HepG2 (cell line): ENCODE results near the gene SLC17A9. TPM values are rescaled to one million over a fixed set of nuclear protein-coding genes. Genes with fewer than 3 reads are reported as not detected.

ENCODE experiments used
- BHLHE40 ChIP-seq: IDR thresholded peaks from 2 replicates; pipeline ENCODE4 v1.6.1; 2011; ENCODE audit warnings: low read length, improper control_type of control experiment
- DMAP1 ChIP-seq: IDR thresholded peaks from 2 replicates; pipeline ENCODE4 v1.6.1; 2016
- GATAD1 ChIP-seq: IDR thresholded peaks from 2 replicates; pipeline ENCODE4 v1.6.1; 2016; ENCODE audit warnings: missing genetic modification reagents, missing compliant biosample characterization
- MYC ChIP-seq: sonication (generic); formaldehyde crosslinking; IDR thresholded peaks from 2 replicates; pipeline ENCODE4 v1.9.0; 2021; ENCODE audit warnings: missing genetic modification reagents, borderline replicate concordance
- NCOA2 ChIP-seq: sonication (generic); formaldehyde crosslinking; IDR thresholded peaks from 2 replicates; pipeline ENCODE4 v1.8.0; 2022; ENCODE audit warnings: inconsistent platforms
- NFIB ChIP-seq: sonication (generic); formaldehyde crosslinking; IDR thresholded peaks from 2 replicates; pipeline ENCODE4 v1.9.0; 2021; ENCODE audit warnings: missing genetic modification reagents, mild to moderate bottlenecking, borderline replicate concordance
- RAD21 ChIP-seq: fragments of 450-650 bp; formaldehyde crosslinking; IDR thresholded peaks from 2 replicates; pipeline ENCODE4 v1.5.0; 2020; ENCODE audit warnings: mild to moderate bottlenecking
- RBFOX2 ChIP-seq: fragments of 200-400 bp; formaldehyde crosslinking; IDR thresholded peaks from 2 replicates; pipeline ENCODE4 v1.6.1; 2017; ENCODE audit warnings: low read depth, mild to moderate bottlenecking, low read length
- RCOR2 ChIP-seq: IDR thresholded peaks from 2 replicates; pipeline ENCODE4 v1.6.1; 2016; ENCODE audit warnings: missing biosample characterization, missing genetic modification reagents
- SKI ChIP-seq: fragments of 450-650 bp; IDR thresholded peaks from one replicate; pipeline ENCODE4 v1.6.1; 2018; ENCODE audit warnings: mild to moderate bottlenecking; ENCODE audit not compliant: partially characterized antibody
- SRSF1 ChIP-seq: fragments of 200-400 bp; formaldehyde crosslinking; optimal IDR thresholded peaks from 2 replicates; pipeline ENCODE3; 2017; ENCODE audit warnings: mild to moderate bottlenecking, low read depth, low read length, moderate library complexity
- STAT5B ChIP-seq: sonication (generic); formaldehyde crosslinking; IDR thresholded peaks from 2 replicates; pipeline ENCODE4 v1.4.0; 2020; ENCODE audit warnings: missing genetic modification reagents
- TOPORS ChIP-seq: sonication (generic); formaldehyde crosslinking; IDR thresholded peaks from 2 replicates; pipeline ENCODE4 v1.8.0; 2023; ENCODE audit warnings: mild to moderate bottlenecking, missing genetic modification reagents
- ZBTB2 ChIP-seq: sonication (generic); formaldehyde crosslinking; IDR thresholded peaks from 2 replicates; pipeline ENCODE4 v1.8.0; 2022; ENCODE audit warnings: low read depth, missing genetic modification reagents
- ZC3H4 ChIP-seq: sonication (generic); formaldehyde crosslinking; IDR thresholded peaks from 2 replicates; pipeline ENCODE4 v1.4.0; 2020; ENCODE audit warnings: missing genetic modification reagents, borderline replicate concordance
- ZNF180 ChIP-seq: sonication (generic); formaldehyde crosslinking; IDR thresholded peaks from 2 replicates; pipeline ENCODE4 v1.4.0; 2020; ENCODE audit warnings: low read depth, missing genetic modification reagents, borderline replicate concordance
- ZNF432 ChIP-seq: sonication (generic); formaldehyde crosslinking; IDR thresholded peaks from 2 replicates; pipeline ENCODE4 v1.5.0; 2020; ENCODE audit warnings: missing genetic modification reagents, mild to moderate bottlenecking, borderline replicate concordance
- ZNF562 ChIP-seq: sonication (generic); formaldehyde crosslinking; IDR thresholded peaks from 2 replicates; pipeline ENCODE4 v1.8.0; 2022; ENCODE audit warnings: missing genetic modification reagents, borderline replicate concordance
- ZNF576 ChIP-seq: sonication (generic); formaldehyde crosslinking; IDR thresholded peaks from 2 replicates; pipeline ENCODE4 v1.4.0; 2020; ENCODE audit warnings: mild to moderate bottlenecking, missing genetic modification reagents
- ZNF616 ChIP-seq: sonication (generic); formaldehyde crosslinking; IDR thresholded peaks from 2 replicates; pipeline ENCODE4 v1.5.0; 2020; ENCODE audit warnings: low read depth, mild to moderate bottlenecking, missing genetic modification reagents
- ZNF710 ChIP-seq: sonication (generic); formaldehyde crosslinking; IDR thresholded peaks from 2 replicates; pipeline ENCODE4 v1.5.0; 2020; ENCODE audit warnings: mild to moderate bottlenecking, missing genetic modification reagents, borderline replicate concordance
- ZNF782 ChIP-seq: sonication (generic); formaldehyde crosslinking; IDR thresholded peaks from 2 replicates; pipeline ENCODE4 v1.4.0; 2020; ENCODE audit warnings: missing genetic modification reagents, mild to moderate bottlenecking, borderline replicate concordance
- ZNF891 ChIP-seq: sonication (generic); formaldehyde crosslinking; IDR thresholded peaks from 2 replicates; pipeline ENCODE4 v1.5.0; 2020; ENCODE audit warnings: mild to moderate bottlenecking, missing genetic modification reagents
- polyA plus RNA-seq, 8 experiments: library from polyadenylated mRNA; depleted of rRNA in 3 of 8; stranded (reverse) in 7 of 8; unstranded in 1 of 8; fragments of >200 nt; fragmentation: Illumina TruSeq in 4 of 8; extraction: Trizol in 4 of 8; gene quantifications; 2 replicates each; pipeline versions ENCODE4 v1.2.1 to v1.2.3, GENCODE V29; 2011 to 2016; ENCODE audit warnings: low read depth in 4 of 8, missing spikeins in 1 of 8, mixed read lengths in 1 of 8; ENCODE audit not compliant: insufficient read depth in 1 of 8
- total RNA-seq, 5 experiments: library from RNA; depleted of rRNA; stranded (reverse); fragments of >200 nt; fragmentation: Illumina TruSeq; extraction: Trizol; gene quantifications; 2 replicates each; pipeline ENCODE4 v1.2.3, GENCODE V29; 2016; ENCODE audit warnings: low read depth in 1 of 5
- TF ChIP-seq, protein P1 (sequence below), 2 experiments: sonication (generic) in 1 of 2; formaldehyde crosslinking in 1 of 2; IDR thresholded peaks; 2 replicates each; pipeline versions ENCODE4 v1.5.1 to v1.6.1; 2011 to 2020; ENCODE audit warnings: borderline replicate concordance in 1 of 2, low read depth in 1 of 2, low read length in 1 of 2, mild to moderate bottlenecking in 1 of 2, missing genetic modification reagents in 1 of 2, moderate library complexity in 1 of 2

SLC17A9 gene
- total and polyA plus RNA-seq, 2 of the 13 experiments (the other 11 are each of a cell fraction or from before 2014, with no cell fraction given): 110 to 191 TPM

DNA sequence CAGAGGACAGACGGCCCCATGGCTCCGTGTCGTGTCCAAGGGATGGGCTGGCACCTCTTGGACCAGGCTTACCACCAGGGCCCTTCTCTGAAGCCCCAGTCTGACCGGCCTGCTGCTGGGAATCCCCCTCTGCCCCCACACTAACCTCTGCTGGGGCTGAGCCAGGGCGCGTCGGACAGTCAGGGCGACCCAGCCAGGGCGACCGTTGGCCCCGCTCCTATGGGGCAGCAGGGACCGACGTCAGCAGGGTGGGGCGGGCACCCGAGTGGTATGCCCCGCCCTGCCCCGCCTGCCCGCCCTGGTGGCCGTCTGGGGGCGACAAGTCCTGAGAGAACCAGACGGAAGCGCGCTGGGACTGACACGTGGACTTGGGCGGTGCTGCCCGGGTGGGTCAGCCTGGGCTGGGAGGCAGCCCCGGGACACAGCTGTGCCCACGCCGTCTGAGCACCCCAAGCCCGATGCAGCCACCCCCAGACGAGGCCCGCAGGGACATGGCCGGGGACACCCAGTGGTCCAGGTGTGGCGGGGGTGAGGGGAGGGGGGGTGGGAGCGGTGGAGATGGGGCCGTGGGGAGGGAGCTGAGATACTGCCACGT lies at the start of gene SLC17A9 (continued):
- TF ChIP-seq, protein P1, sequence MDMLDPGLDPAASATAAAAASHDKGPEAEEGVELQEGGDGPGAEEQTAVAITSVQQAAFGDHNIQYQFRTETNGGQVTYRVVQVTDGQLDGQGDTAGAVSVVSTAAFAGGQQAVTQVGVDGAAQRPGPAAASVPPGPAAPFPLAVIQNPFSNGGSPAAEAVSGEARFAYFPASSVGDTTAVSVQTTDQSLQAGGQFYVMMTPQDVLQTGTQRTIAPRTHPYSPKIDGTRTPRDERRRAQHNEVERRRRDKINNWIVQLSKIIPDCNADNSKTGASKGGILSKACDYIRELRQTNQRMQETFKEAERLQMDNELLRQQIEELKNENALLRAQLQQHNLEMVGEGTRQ (IDR thresholded peaks at IDR 0.05; ENCODE audit: low read depth, low read length): no peak; the same call in 1 of the 2 replicates
- TF ChIP-seq, protein P1 (CRISPR knock-in tag; IDR thresholded peaks at IDR 0.05; ENCODE audit: borderline replicate concordance): peak; percentile 27; the same call in 1 of the 2 replicates
- TF ChIP-seq ZC3H4 (CRISPR knock-in tag): no peak
- TF ChIP-seq ZNF891 (CRISPR knock-in tag): peak; percentile 88; the same call in 1 of the 2 replicates
- TF ChIP-seq TOPORS (CRISPR knock-in tag): no peak; the same call in 1 of the 2 replicates
- peak; percentile 95 for TF ChIP-seq SKI
- TF ChIP-seq NCOA2 (CRISPR knock-in tag): peak; percentile 68
- TF ChIP-seq ZNF180 (CRISPR knock-in tag): no peak
- TF ChIP-seq NFIB: no peak
- TF ChIP-seq BHLHE40: peak; percentile 45
- peak; percentile 91 for TF ChIP-seq RBFOX2
- no peak for TF ChIP-seq ZNF576
- TF ChIP-seq ZNF710 (CRISPR knock-in tag): peak; percentile 75; the same call in 1 of the 2 replicates
- TF ChIP-seq SRSF1: peak; percentile 98
- TF ChIP-seq STAT5B: peak; percentile 76; the same call in 1 of the 2 replicates
- TF ChIP-seq ZNF432 (CRISPR knock-in tag): no peak; the same call in 1 of the 2 replicates
- peak; percentile 99 for TF ChIP-seq MYC (CRISPR knock-in tag)
- peak; percentile 83 for TF ChIP-seq GATAD1 (CRISPR knock-in tag)
- 0 out of 2 replicates have a peak, but pooled peaks have one; percentile 24 for TF ChIP-seq ZBTB2
- no peak for TF ChIP-seq ZNF562 (CRISPR knock-in tag)
- peak; percentile 100 for TF ChIP-seq DMAP1 (CRISPR knock-in tag)
- no peak for TF ChIP-seq RCOR2 (CRISPR knock-in tag)
- TF ChIP-seq RAD21 (CRISPR knock-in tag): peak; percentile 66
- TF ChIP-seq ZNF782 (CRISPR knock-in tag): no peak; the same call in 1 of the 2 replicates
- TF ChIP-seq ZNF616 (CRISPR knock-in tag): no peak; the same call in 1 of the 2 replicates
